SK-N-MC (cell line): ENCODE measurements around the gene EDRF1.

Experiments used
- EZH2 ChIP-seq: fragments of 200-600 bp; sonication (generic); IDR thresholded peaks from one replicate; pipeline ENCODE4 v1.6.1; 2017; ENCODE audit warnings: antibody characterized with exemption
- POLR2AphosphoS5 ChIP-seq: IDR thresholded peaks from 2 replicates; pipeline ENCODE4 v1.6.1; 2012; ENCODE audit warnings: mild to moderate bottlenecking, low read depth, low read length, borderline replicate concordance

DNA sequence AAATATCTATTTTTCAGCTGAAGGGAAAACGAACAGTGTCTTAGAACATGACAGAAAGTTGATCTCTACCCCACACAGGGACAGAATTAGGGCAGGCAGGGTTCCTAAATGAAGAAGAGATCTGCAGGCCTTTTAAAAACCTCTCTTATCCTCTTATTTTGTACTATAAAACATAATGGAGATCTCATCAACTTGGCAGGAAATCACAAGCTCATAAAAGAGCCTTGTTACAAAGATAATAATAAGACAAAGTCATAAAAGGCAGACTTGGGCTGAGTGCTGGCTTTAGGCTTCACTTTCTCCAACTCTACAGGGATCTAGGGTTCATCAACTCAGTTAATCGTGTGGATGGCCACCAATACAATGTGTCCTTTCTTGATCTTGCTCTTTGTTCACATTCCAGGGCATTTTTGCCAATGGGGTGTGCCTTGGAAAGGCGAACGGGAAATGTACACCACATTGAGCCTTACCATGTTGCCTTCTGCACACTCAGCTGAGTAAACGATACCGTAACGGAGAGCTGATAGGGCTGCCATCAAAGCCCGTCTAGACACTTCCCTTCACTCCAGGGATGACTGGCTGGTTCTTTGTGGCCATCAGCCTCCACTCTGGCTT lies 29.4 kb upstream of the EDRF1 start:
- TF ChIP-seq POLR2AphosphoS5 (no peak), EZH2 (no peak)
